Measurements from ENCODE around the gene CRELD1. TPM values are rescaled to one million over a fixed set of nuclear protein-coding genes. Genes with fewer than 3 reads are reported as not detected.

The CRELD1 gene
- total RNA-seq, 4 donors from 2014 or later = 54.3 to 80.0 (median 64.6) TPM

DNA sequence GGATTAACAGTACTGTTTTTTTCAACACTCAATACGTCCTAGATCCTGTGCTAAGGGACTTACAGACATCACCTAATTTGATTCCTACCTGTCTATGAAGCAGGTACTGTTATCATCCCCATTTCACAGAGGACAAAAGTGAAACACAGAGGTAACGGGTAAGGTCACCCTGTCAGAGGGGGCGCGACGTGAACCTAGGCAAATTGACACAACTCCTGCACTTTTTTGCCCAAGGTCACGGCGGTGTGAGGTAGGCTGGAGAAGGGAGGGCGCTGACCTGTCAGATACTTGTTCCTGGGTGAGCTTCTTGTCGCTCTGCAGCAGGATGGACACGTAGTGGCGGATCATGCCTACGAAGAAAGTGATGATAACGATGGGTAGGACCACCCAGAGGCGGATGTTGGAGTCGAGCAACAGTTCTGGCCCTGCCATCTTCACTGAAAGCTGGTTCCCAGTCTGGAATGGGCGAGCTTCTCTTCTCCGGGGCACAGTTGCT lies 52.6 kb downstream of the CRELD1 start:
- 0 to 7% methylated on average over 3 to 9 of the region's 17 CpGs for WGBS, 2 donors (ENCODE audit: low coverage in 1 of 2)
- Histone ChIP-seq H3K9me3 (no peaks in the 10 kb centered on the region), H3K27me3 (no peaks in the 10 kb centered on the region), H3K36me3 (peaks cover 0 to 26% of the 10 kb centered on the region in 2 donors), H3K4me3 (peak overlapping the region; percentile 88 to 90), H3K4me1 (peaks cover 9 to 61% (median 10%) of the 10 kb centered on the region in 3 donors), H3K27ac (peak overlapping the region; percentile 78 to 87 (median 82))
- ATAC-seq = peak; percentile 56
- no peak for TF ChIP-seq POLR2AphosphoS5 (IDR thresholded peaks at IDR 0.05)
- no peak for TF ChIP-seq POLR2A (IDR thresholded peaks at IDR 0.05)
- no peak for TF ChIP-seq EP300 (IDR thresholded peaks at IDR 0.05)
- TF ChIP-seq, protein P1, sequence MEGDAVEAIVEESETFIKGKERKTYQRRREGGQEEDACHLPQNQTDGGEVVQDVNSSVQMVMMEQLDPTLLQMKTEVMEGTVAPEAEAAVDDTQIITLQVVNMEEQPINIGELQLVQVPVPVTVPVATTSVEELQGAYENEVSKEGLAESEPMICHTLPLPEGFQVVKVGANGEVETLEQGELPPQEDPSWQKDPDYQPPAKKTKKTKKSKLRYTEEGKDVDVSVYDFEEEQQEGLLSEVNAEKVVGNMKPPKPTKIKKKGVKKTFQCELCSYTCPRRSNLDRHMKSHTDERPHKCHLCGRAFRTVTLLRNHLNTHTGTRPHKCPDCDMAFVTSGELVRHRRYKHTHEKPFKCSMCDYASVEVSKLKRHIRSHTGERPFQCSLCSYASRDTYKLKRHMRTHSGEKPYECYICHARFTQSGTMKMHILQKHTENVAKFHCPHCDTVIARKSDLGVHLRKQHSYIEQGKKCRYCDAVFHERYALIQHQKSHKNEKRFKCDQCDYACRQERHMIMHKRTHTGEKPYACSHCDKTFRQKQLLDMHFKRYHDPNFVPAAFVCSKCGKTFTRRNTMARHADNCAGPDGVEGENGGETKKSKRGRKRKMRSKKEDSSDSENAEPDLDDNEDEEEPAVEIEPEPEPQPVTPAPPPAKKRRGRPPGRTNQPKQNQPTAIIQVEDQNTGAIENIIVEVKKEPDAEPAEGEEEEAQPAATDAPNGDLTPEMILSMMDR (IDR thresholded peaks at IDR 0.05) = no peak

DNA sequence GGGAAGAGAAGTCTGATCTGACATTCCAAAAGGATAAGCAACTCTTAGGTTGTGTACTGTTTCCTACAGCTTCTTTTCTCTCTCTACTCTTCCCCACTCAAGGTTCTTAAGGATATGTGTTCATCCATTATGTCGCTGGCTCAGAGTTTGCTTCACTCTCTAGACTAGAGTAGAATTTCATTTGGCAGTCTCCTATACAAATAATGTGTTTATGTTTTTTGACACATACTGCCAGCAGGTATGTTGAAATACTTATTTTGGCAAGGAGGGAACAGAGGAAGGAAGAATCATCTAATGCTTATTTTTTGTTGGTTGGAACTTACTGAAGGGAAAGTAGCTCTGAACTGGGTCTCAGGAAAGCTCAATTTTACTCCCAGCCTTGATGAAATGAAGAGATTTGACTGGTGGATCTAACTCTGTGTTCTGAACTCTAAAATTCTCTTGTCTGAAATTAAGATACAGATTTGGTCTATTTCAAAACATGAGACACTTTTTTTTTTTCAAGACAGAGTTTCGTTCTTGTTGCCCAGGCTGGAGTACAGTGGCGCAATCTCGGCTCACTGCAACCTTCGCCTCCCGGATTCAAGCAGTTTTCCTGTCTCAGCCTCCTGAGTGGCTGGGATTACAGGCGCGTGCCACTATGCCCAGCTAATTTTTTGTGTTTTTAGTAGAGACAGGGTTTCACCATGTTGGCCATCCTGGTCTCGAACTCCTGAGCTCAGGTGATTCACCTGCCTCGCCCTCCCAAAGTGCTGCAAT lies 60.6 kb downstream of the CRELD1 start:
- TF ChIP-seq EP300 (IDR thresholded peaks at IDR 0.05) (no peak), POLR2AphosphoS5 (IDR thresholded peaks at IDR 0.05) (no peak), POLR2A (IDR thresholded peaks at IDR 0.05) (no peak)
- TF ChIP-seq, protein P1 (IDR thresholded peaks at IDR 0.05) = no peak
- WGBS, 2 donors (ENCODE audit: low coverage in 1 of 2) = 78 to 92% methylated on average over 1 to 9 of the region's 10 CpGs
- Histone ChIP-seq H3K4me3 (no peak overlapping the region), H3K27me3 (no peaks in the 10 kb centered on the region), H3K9me3 (no peaks in the 10 kb centered on the region), H3K27ac (no peak overlapping the region), H3K4me1 (no peaks in the 10 kb centered on the region), H3K36me3 (peaks cover 0 to 10% of the 10 kb centered on the region in 2 donors)
- ATAC-seq = peak; percentile 34

Small RNA genes lying within 50 kb of the gene (small RNA-seq; reads per million reads assigned to genes)
- gene RNU6-882P = 0 reads per million in 4 donors

Other genes with a start within 250 kb of the CRELD1 start
- gene CPNE9, start 230.0 kb upstream of the CRELD1 start, total RNA-seq = 1 to 10 TPM in 1 of 4 donors, not detected in 3; 1.1 TPM
- gene BRPF1, start 202.1 kb upstream of the CRELD1 start, total RNA-seq = 10 to 100 TPM; 18.0 to 25.4 (median 21.6) TPM
- gene OGG1, start 183.9 kb upstream of the CRELD1 start, total RNA-seq = 10 to 100 TPM; 22.1 to 33.8 (median 25.9) TPM
- 10 to 100 TPM; 54.5 to 81.3 (median 69.7) TPM for gene CAMK1, start 163.9 kb upstream of the CRELD1 start, total RNA-seq
- gene TADA3, start 141.4 kb upstream of the CRELD1 start, total RNA-seq = 10 to 100 TPM; 54.6 to 82.2 (median 66.0) TPM
- 100 to 1,000 TPM; 157 to 203 (median 171) TPM for gene ARPC4, start 140.8 kb upstream of the CRELD1 start, total RNA-seq
- gene TTLL3, start 123.6 kb upstream of the CRELD1 start, total RNA-seq = 10 to 100 TPM in 3 of 4 donors, 1 to 10 TPM in 1; 6.2 to 71.3 (median 29.5) TPM
- 10 to 100 TPM; 23.7 to 43.1 (median 32.6) TPM for gene RPUSD3, start 89.8 kb upstream of the CRELD1 start, total RNA-seq
- gene CIDEC, start 53.6 kb upstream of the CRELD1 start, total RNA-seq = 10 to 100 TPM in 1 of 4 donors, 1 to 10 TPM in 1, under 1 TPM in 1, not detected in 1; 0.35 to 12.4 (median 1.6) TPM
- 10 to 100 TPM; 23.4 to 39.3 (median 31.7) TPM for gene JAGN1, start 43.2 kb upstream of the CRELD1 start, total RNA-seq
- gene IL17RE, start 31.0 kb upstream of the CRELD1 start, total RNA-seq = under 1 TPM; 0.47 to 0.85 (median 0.79) TPM
- gene IL17RC, start 16.7 kb upstream of the CRELD1 start, total RNA-seq = 10 to 100 TPM; 31.0 to 64.0 (median 52.8) TPM
- gene PRRT3, start 18.6 kb downstream of the CRELD1 start, total RNA-seq = 1 to 10 TPM; 1.3 to 3.6 (median 2.7) TPM
- 10 to 100 TPM; 38.8 to 81.6 (median 73.9) TPM for gene EMC3, start 53.0 kb downstream of the CRELD1 start, total RNA-seq
- gene FANCD2, start 92.6 kb downstream of the CRELD1 start, total RNA-seq = 1 to 10 TPM in 3 of 4 donors, under 1 TPM in 1; 0.96 to 7.3 (median 4.1) TPM
- under 1 TPM in 1 of 4 donors, not detected in 3; 0.77 TPM for gene FANCD2OS, start 174.4 kb downstream of the CRELD1 start, total RNA-seq
- 100 to 1,000 TPM; 121 to 155 (median 139) TPM for gene BRK1, start 181.8 kb downstream of the CRELD1 start, total RNA-seq
- gene VHL, start 207.9 kb downstream of the CRELD1 start, total RNA-seq = 10 to 100 TPM; 24.5 to 31.9 (median 27.7) TPM
- gene IRAK2, start 231.1 kb downstream of the CRELD1 start, total RNA-seq = 1 to 10 TPM; 2.2 to 4.4 (median 3.3) TPM

Data from gastroesophageal sphincter (tissue), 4 donors.